ENCODE data around the gene ARHGAP10.

Gene ARHGAP10

DNA sequence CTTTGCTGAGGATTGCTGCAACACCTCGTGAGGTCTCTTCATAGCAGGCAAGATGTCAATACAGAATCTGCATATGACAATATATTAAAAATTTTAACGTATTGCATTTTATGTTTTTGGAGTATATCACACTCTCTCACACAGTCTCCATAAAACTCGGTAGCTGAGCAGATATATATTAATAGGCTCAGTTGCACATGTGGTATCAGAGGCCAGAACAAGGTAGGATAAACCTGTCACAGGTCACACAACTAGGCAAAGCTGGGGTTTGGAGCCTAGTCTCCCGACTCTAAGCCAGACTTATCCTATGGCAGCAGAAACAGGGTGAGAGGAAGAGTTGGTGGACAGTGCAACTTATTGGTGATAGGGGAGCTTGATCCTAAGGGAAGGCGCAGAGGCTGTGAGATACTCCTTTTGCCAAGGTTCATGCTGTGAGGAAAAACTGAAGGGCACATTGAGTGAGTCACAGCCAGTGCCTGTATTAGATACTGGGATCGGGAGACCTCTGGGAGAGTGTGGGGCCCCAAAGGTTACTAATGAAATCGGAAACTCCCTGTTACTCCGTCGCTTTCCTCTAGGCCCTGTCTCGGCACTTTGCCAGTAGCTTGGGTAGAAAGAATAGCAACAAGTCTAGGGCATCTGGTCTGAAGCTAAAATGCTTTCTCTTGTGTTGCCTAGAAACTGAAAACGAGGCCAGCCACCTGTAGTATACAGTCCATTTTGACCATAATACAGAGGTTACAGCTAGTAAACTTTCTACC lies 195.7 kb downstream of the ARHGAP10 start:
- no peak overlapping the region for H3K4me3 ChIP-seq (ENCODE audit: low read depth, low read length)
- TF ChIP-seq, protein P1, sequence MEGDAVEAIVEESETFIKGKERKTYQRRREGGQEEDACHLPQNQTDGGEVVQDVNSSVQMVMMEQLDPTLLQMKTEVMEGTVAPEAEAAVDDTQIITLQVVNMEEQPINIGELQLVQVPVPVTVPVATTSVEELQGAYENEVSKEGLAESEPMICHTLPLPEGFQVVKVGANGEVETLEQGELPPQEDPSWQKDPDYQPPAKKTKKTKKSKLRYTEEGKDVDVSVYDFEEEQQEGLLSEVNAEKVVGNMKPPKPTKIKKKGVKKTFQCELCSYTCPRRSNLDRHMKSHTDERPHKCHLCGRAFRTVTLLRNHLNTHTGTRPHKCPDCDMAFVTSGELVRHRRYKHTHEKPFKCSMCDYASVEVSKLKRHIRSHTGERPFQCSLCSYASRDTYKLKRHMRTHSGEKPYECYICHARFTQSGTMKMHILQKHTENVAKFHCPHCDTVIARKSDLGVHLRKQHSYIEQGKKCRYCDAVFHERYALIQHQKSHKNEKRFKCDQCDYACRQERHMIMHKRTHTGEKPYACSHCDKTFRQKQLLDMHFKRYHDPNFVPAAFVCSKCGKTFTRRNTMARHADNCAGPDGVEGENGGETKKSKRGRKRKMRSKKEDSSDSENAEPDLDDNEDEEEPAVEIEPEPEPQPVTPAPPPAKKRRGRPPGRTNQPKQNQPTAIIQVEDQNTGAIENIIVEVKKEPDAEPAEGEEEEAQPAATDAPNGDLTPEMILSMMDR (IDR thresholded peaks at IDR 0.05; ENCODE audit: low read depth, low read length): no peak

DNA sequence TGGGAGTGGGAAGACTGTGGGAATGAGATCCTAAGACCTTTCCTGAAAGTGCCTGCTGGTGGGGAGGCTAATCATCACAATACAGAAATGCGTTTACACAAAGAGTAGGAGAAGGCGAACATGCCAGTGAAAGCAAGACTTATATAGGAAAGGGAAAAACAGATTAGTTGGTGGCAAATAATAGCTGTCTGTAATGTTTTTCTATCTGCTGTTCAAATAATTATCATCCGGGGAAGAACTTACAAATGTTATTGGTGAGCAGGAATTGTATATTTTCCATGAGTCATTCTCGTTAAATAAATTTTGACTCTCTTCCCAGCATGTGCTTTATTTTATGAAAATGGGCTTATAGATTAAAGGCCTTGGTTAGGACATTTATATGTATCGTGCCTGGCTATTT lies 196.5 kb downstream of the ARHGAP10 start:
- H3K4me3 ChIP-seq (ENCODE audit: low read depth, low read length): no peak overlapping the region
- TF ChIP-seq, protein P1 (IDR thresholded peaks at IDR 0.05; ENCODE audit: low read depth, low read length): no peak

DNA sequence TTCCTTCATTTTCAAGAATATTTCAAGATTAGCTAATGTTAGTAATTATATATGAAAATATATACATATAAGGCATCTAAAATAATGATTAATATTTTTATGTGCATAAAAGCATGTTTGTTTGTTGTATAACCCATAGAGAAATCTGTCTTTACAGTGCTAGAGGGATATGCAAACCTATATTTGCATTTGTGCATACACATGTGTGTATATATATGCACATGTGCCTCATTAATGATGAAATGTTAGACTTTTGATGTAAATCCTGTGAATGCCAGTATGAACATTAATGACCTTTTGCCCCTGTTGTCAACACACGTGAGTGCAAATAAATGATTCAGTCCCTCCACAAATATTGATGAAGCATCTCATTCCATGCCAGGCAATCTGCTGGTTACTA lies 197.9 kb downstream of the ARHGAP10 start:
- TF ChIP-seq, protein P1 (IDR thresholded peaks at IDR 0.05; ENCODE audit: low read depth, low read length): no peak
- no peak overlapping the region for H3K4me3 ChIP-seq (ENCODE audit: low read depth, low read length)

DNA sequence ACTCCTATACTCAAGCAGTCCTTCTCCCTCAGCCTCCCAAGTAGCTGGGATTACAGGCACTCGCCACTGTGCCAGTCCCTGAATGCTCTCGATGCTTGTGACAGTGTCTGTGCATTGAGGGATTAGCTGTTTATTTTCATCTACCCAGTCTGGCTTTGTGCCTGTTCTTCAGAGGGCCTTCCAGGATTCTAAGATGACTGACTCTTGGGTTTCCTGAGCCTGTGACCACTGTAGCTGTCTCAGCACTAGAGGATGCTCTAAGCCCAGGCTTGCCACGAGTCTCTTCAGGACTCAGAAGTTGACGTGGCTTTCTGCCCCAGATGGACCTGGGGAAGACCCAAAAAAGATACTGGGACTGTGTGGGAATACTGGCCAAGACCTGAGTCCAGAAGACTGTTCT lies 201.4 kb downstream of the ARHGAP10 start:
- H3K4me3 ChIP-seq (ENCODE audit: low read depth, low read length): no peak overlapping the region
- TF ChIP-seq, protein P1 (IDR thresholded peaks at IDR 0.05; ENCODE audit: low read depth, low read length): peak; percentile 22

DNA sequence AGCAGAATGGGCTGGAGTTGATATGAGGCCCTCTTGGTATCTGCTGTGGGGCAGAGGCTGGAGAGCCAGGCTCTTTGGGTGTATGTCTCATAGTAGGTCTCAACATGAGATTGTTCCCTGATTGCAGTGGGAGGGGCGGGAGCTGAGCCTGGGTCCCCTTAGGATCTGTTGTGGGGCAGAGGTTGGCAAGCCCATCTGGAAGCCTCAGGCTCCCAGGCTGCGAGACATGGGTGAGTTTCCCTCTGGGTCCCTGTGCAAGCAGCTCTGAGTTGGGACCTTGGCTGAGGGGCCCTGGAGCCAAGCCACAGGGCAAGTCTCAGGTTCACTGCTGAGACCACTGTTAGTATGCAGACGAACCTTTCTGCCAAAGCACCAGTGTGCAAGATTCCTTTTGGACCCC lies 201.9 kb downstream of the ARHGAP10 start:
- TF ChIP-seq, protein P1 (IDR thresholded peaks at IDR 0.05; ENCODE audit: low read depth, low read length): no peak
- H3K4me3 ChIP-seq (ENCODE audit: low read depth, low read length): no peak overlapping the region

DNA sequence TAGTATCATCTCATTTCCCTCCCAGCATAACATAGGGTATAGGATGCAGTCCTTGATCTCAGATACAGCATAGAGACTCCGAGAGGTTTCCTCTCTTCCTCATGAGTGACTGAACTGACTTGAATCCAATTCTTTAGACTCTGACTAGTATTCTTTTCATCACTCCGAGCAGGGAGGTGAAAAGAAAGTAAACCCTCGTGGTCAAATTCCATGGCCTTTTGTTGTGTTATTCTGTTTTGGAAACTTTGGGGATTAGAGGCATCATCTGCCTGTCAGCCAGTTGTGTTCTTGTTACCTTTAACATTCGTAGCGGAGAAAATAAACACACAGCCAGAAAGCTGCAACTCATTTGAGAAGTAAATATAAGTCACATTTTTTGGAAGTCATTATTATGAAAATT lies 206.6 kb downstream of the ARHGAP10 start:
- H3K4me3 ChIP-seq (ENCODE audit: low read depth, low read length): no peak overlapping the region
- TF ChIP-seq, protein P1 (IDR thresholded peaks at IDR 0.05; ENCODE audit: low read depth, low read length): no peak

DNA sequence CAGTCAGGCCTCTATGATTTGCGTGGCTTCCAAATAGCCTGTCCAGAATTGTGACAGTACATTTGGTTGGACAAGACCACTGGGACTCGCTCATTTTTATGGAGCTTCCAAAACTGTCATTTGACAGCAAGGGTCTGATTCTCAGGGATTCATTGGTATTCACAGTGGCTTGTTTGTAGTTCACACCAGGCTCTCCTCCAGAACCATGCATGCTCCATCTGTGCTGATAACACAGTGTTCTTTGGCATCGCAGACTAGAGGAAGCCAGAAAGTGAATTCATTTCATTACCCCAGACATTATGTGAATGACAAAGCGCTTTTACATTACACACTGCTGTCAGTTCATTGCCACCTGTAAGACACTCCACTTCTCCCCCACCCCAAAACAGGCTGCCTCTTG lies 208.3 kb downstream of the ARHGAP10 start:
- TF ChIP-seq, protein P1 (IDR thresholded peaks at IDR 0.05; ENCODE audit: low read depth, low read length): no peak
- no peak overlapping the region for H3K4me3 ChIP-seq (ENCODE audit: low read depth, low read length)
